HepG2 (cell line): ENCODE data around the gene TFDP1. TPM values are rescaled to one million over a fixed set of nuclear protein-coding genes. Genes with fewer than 3 reads are reported as not detected.
A peak's percentile ranks its signal among the peaks of the same experiment; 100 is the strongest.

Experiments used
- CREBL2 ChIP-seq: sonication (generic); formaldehyde crosslinking; IDR thresholded peaks from 2 replicates; pipeline ENCODE4 v1.8.1; 2023; ENCODE audit warnings: missing genetic modification reagents, mild to moderate bottlenecking, borderline replicate concordance
- CSRNP1 ChIP-seq: sonication (generic); formaldehyde crosslinking; IDR thresholded peaks from 2 replicates; pipeline ENCODE4 v1.8.1; 2023; ENCODE audit warnings: mild to moderate bottlenecking, missing genetic modification reagents
- DDIT3 ChIP-seq: sonication (generic); formaldehyde crosslinking; IDR thresholded peaks from 2 replicates; pipeline ENCODE4 v1.4.0; 2020; ENCODE audit warnings: mild to moderate bottlenecking, missing genetic modification reagents
- HNF4G ChIP-seq, 2 experiments: sonication (generic) in 1 of 2; formaldehyde crosslinking in 1 of 2; IDR thresholded peaks; 2 replicates each; pipeline versions ENCODE4 v1.4.0 to v1.6.1; 2011 to 2020; ENCODE audit warnings: borderline replicate concordance in 2 of 2, low read depth in 2 of 2, mild to moderate bottlenecking in 2 of 2, low read length in 1 of 2, missing genetic modification reagents in 1 of 2, moderate library complexity in 1 of 2
- HNRNPLL ChIP-seq: fragments of 200-400 bp; formaldehyde crosslinking; IDR thresholded peaks from 2 replicates; pipeline ENCODE4 v1.6.1; 2017; ENCODE audit warnings: mild to moderate bottlenecking, low read depth, low read length; ENCODE audit not compliant: poor library complexity, severe bottlenecking
- IRX3 ChIP-seq: sonication (generic); formaldehyde crosslinking; IDR thresholded peaks from 2 replicates; pipeline ENCODE4 v1.8.1; 2023; ENCODE audit warnings: mild to moderate bottlenecking, low read depth, missing genetic modification reagents, borderline replicate concordance
- KDM5A ChIP-seq: fragments of 200-600 bp; sonication (generic); IDR thresholded peaks from 2 replicates; pipeline ENCODE4 v1.7.0; 2018; ENCODE audit warnings: antibody characterized with exemption, mild to moderate bottlenecking, low read length, borderline replicate concordance
- NONO ChIP-seq, 2 experiments: fragments of 450-650 bp in 1 of 2; sonication (generic) in 1 of 2; formaldehyde crosslinking in 1 of 2; IDR thresholded peaks in 1 of 2; conservative IDR thresholded peaks in 1 of 2; 2 replicates each; pipeline versions ENCODE4 v1.6.1 to v1.8.0; 2017 to 2022; ENCODE audit warnings: mild to moderate bottlenecking in 1 of 2, missing genetic modification reagents in 1 of 2, moderate library complexity in 1 of 2
- RNF219 ChIP-seq: sonication (generic); formaldehyde crosslinking; IDR thresholded peaks from 2 replicates; pipeline ENCODE4 v1.5.0; 2020; ENCODE audit warnings: mild to moderate bottlenecking, missing genetic modification reagents
- STAG1 ChIP-seq: sonication (generic); formaldehyde crosslinking; IDR thresholded peaks from 2 replicates; pipeline ENCODE4 v1.4.0; 2020; ENCODE audit warnings: missing genetic modification reagents
- TOE1 ChIP-seq: sonication (generic); formaldehyde crosslinking; IDR thresholded peaks from 2 replicates; pipeline ENCODE4 v1.4.0; 2020; ENCODE audit warnings: mild to moderate bottlenecking, missing genetic modification reagents
- ZBTB14 ChIP-seq: sonication (generic); formaldehyde crosslinking; IDR thresholded peaks from 2 replicates; pipeline ENCODE4 v1.4.0; 2020; ENCODE audit warnings: missing genetic modification reagents
- ZFX ChIP-seq: sonication (generic); formaldehyde crosslinking; IDR thresholded peaks from 2 replicates; pipeline ENCODE4 v1.4.0; 2020; ENCODE audit warnings: mild to moderate bottlenecking, low read depth, missing genetic modification reagents, moderate library complexity
- ZNF138 ChIP-seq: sonication (generic); formaldehyde crosslinking; IDR thresholded peaks from 2 replicates; pipeline ENCODE4 v1.5.0; 2020; ENCODE audit warnings: mild to moderate bottlenecking, low read depth, missing genetic modification reagents
- ZNF260 ChIP-seq: sonication (generic); formaldehyde crosslinking; IDR thresholded peaks from 2 replicates; pipeline ENCODE4 v1.4.0; 2020; ENCODE audit warnings: missing genetic modification reagents, low read depth, mild to moderate bottlenecking, borderline replicate concordance
- ZNF703 ChIP-seq: sonication (generic); formaldehyde crosslinking; IDR thresholded peaks from 2 replicates; pipeline ENCODE4 v1.5.1; 2020; ENCODE audit warnings: missing genetic modification reagents, mild to moderate bottlenecking, moderate library complexity, borderline replicate concordance
- ZNF737 ChIP-seq: sonication (generic); formaldehyde crosslinking; IDR thresholded peaks from 2 replicates; pipeline ENCODE4 v1.5.0; 2020; ENCODE audit warnings: missing genetic modification reagents, mild to moderate bottlenecking, borderline replicate concordance
- ZNF766 ChIP-seq: sonication (generic); formaldehyde crosslinking; IDR thresholded peaks from 2 replicates; pipeline ENCODE4 v1.5.0; 2020; ENCODE audit warnings: missing genetic modification reagents, borderline replicate concordance
- polyA plus RNA-seq, 8 experiments: library from polyadenylated mRNA; depleted of rRNA in 3 of 8; stranded (reverse) in 7 of 8; unstranded in 1 of 8; fragments of >200 nt; fragmentation: Illumina TruSeq in 4 of 8; extraction: Trizol in 4 of 8; gene quantifications; 2 replicates each; pipeline versions ENCODE4 v1.2.1 to v1.2.3, GENCODE V29; 2011 to 2016; ENCODE audit warnings: low read depth in 4 of 8, missing spikeins in 1 of 8, mixed read lengths in 1 of 8; ENCODE audit not compliant: insufficient read depth in 1 of 8
- total RNA-seq, 5 experiments: library from RNA; depleted of rRNA; stranded (reverse); fragments of >200 nt; fragmentation: Illumina TruSeq; extraction: Trizol; gene quantifications; 2 replicates each; pipeline ENCODE4 v1.2.3, GENCODE V29; 2016; ENCODE audit warnings: low read depth in 1 of 5
- TF ChIP-seq, protein P1 (sequence below): sonication (generic); formaldehyde crosslinking; IDR thresholded peaks from 2 replicates; pipeline ENCODE4 v1.4.0; 2020; ENCODE audit warnings: missing genetic modification reagents

Gene TFDP1
- total and polyA plus RNA-seq, 2 of the 13 experiments (the other 11 are each of a cell fraction or from before 2014, with no cell fraction given), result 38.0 to 84.2 TPM

- no peak for TF ChIP-seq NONO (IDR thresholded peaks at IDR 0.05)
- TF ChIP-seq NONO (CRISPR knock-in tag; conservative IDR thresholded peaks at IDR 0.05), result peak; percentile 81
- no peak for TF ChIP-seq IRX3
- peak; percentile 98 for TF ChIP-seq ZBTB14
- no peak for TF ChIP-seq RNF219 (CRISPR knock-in tag)
- TF ChIP-seq, protein P1, sequence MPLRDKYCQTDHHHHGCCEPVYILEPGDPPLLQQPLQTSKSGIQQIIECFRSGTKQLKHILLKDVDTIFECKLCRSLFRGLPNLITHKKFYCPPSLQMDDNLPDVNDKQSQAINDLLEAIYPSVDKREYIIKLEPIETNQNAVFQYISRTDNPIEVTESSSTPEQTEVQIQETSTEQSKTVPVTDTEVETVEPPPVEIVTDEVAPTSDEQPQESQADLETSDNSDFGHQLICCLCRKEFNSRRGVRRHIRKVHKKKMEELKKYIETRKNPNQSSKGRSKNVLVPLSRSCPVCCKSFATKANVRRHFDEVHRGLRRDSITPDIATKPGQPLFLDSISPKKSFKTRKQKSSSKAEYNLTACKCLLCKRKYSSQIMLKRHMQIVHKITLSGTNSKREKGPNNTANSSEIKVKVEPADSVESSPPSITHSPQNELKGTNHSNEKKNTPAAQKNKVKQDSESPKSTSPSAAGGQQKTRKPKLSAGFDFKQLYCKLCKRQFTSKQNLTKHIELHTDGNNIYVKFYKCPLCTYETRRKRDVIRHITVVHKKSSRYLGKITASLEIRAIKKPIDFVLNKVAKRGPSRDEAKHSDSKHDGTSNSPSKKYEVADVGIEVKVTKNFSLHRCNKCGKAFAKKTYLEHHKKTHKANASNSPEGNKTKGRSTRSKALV (CRISPR knock-in tag), result peak; percentile 95
- peak; percentile 56 for TF ChIP-seq ZFX
- TF ChIP-seq HNRNPLL, result peak; percentile 64
- TF ChIP-seq ZNF737 (CRISPR knock-in tag), result no peak
- no peak for TF ChIP-seq ZNF138 (CRISPR knock-in tag)
- no peak for TF ChIP-seq TOE1 (CRISPR knock-in tag)
- no peak for TF ChIP-seq ZNF766 (CRISPR knock-in tag)
- TF ChIP-seq HNF4G (IDR thresholded peaks at IDR 0.05; ENCODE audit: borderline replicate concordance, low read depth, low read length), result no peak; the same call in 1 of the 2 replicates
- TF ChIP-seq HNF4G (CRISPR knock-in tag; IDR thresholded peaks at IDR 0.05; ENCODE audit: borderline replicate concordance, low read depth), result no peak
- TF ChIP-seq CREBL2, result no peak
- TF ChIP-seq STAG1 (CRISPR knock-in tag), result no peak
- peak; percentile 67; the same call in 1 of the 2 replicates for TF ChIP-seq KDM5A
- no peak for TF ChIP-seq ZNF703
- TF ChIP-seq CSRNP1, result 0 out of 2 replicates have a peak, but pooled peaks have one; percentile 37
- no peak for TF ChIP-seq DDIT3
- TF ChIP-seq ZNF260 (CRISPR knock-in tag), result no peak
Measured at GRCh38 chr13:113584205-113584869, at the start of gene TFDP1 (continued).
